Neural cell (in vitro differentiated cells): Measurements from ENCODE around the gene SEMA6A. TPM values are rescaled to one million over a fixed set of nuclear protein-coding genes. Genes with fewer than 3 reads are reported as not detected.

Experiments
- H2AFZ ChIP-seq: fragments of 200-600, 300-800 bp; sonication (generic), shearing (Covaris generic); 2 replicates; pipeline ENCODE4 v1.6.0; 2014; ENCODE audit warnings: low read depth, mild to moderate bottlenecking, antibody characterized with exemption, low read length, moderate library complexity
- H3F3A ChIP-seq: fragments of 200-600 bp; shearing (Covaris generic); 2 replicates; pipeline ENCODE4 v1.6.1; 2016; ENCODE audit warnings: mild to moderate bottlenecking, moderate library complexity, mixed read lengths, antibody characterized with exemption, low read length; ENCODE audit not compliant: insufficient read depth, poor library complexity, severe bottlenecking
- H3K27ac ChIP-seq: fragments of 200-600, 300-800 bp; sonication (generic), shearing (Covaris generic); 2 replicates; pipeline ENCODE4 v1.5.1; 2014; ENCODE audit warnings: mild to moderate bottlenecking, low read length, moderate library complexity
- H3K27me3 ChIP-seq: fragments of 300-800, 200-600 bp; sonication (generic), shearing (Covaris generic); 2 replicates; pipeline ENCODE4 v1.6.0; 2014; ENCODE audit warnings: mild to moderate bottlenecking, low read depth, low read length, moderate library complexity; ENCODE audit not compliant: insufficient read depth
- H3K36me3 ChIP-seq: fragments of 300-800, 200-600 bp; sonication (generic), shearing (Covaris generic); 2 replicates; pipeline ENCODE4 v1.5.1; 2014; ENCODE audit warnings: mild to moderate bottlenecking, antibody characterized with exemption, low read length, moderate library complexity; ENCODE audit not compliant: insufficient read depth
- H3K4me2 ChIP-seq: fragments of 300-800, 200-600 bp; sonication (generic), shearing (Covaris generic); 2 replicates; pipeline ENCODE4 v1.6.0; 2014; ENCODE audit warnings: mild to moderate bottlenecking, low read length
- H3K4me3 ChIP-seq: fragments of 300-800, 200-600 bp; sonication (generic), shearing (Covaris generic); 2 replicates; pipeline ENCODE4 v1.5.1; 2014; ENCODE audit warnings: mild to moderate bottlenecking, low read length, moderate library complexity
- H3K79me2 ChIP-seq: fragments of 200-600 bp; shearing (Covaris generic); replicated peaks from 2 replicates; pipeline ENCODE4 v1.6.0; 2014; ENCODE audit warnings: mild to moderate bottlenecking, low read length, moderate library complexity; ENCODE audit not compliant: insufficient read depth
- H3K9ac ChIP-seq: fragments of 300-800, 200-600 bp; sonication (generic), shearing (Covaris generic); 2 replicates; pipeline ENCODE4 v1.6.1; 2016; ENCODE audit warnings: mild to moderate bottlenecking, low read length, mixed read lengths
- H3K9me2 ChIP-seq: fragments of 200-600 bp; shearing (Covaris generic); 2 replicates; pipeline ENCODE4 v1.6.1; 2016; ENCODE audit warnings: mild to moderate bottlenecking, low read length, mixed read lengths; ENCODE audit not compliant: insufficient read depth
- H3K9me3 ChIP-seq: fragments of 200-600, 300-800 bp; sonication (generic), shearing (Covaris generic); 2 replicates; pipeline ENCODE4 v1.6.1; 2016; ENCODE audit warnings: mild to moderate bottlenecking, mixed run types, low read length, moderate library complexity, mixed read lengths
- H4K20me1 ChIP-seq: fragments of 200-600 bp; shearing (Covaris generic); 2 replicates; pipeline ENCODE4 v1.6.1; 2016; ENCODE audit warnings: mild to moderate bottlenecking, mixed run types; ENCODE audit not compliant: insufficient read depth
- CTCF ChIP-seq: fragments of 450-650 bp; IDR thresholded peaks from 2 replicates; pipeline ENCODE4 v1.5.1; 2014; ENCODE audit warnings: antibody characterized with exemption, mild to moderate bottlenecking, moderate library complexity; ENCODE audit not compliant: poor library complexity, severe bottlenecking
- EP300 ChIP-seq: fragments of 450-650 bp; conservative IDR thresholded peaks from 2 replicates; pipeline ENCODE4 v1.6.1; 2014; ENCODE audit warnings: antibody characterized with exemption, mild to moderate bottlenecking, moderate library complexity; ENCODE audit not compliant: poor library complexity, severe bottlenecking
- EZH2 ChIP-seq: fragments of 200-600, 300-800 bp; shearing (Covaris generic), sonication (generic); IDR thresholded peaks from 2 replicates; pipeline ENCODE4 v1.6.1; 2014; ENCODE audit warnings: antibody characterized with exemption, low read length, borderline replicate concordance, mild to moderate bottlenecking; ENCODE audit not compliant: insufficient read depth, poor library complexity, severe bottlenecking
- MXI1 ChIP-seq: fragments of 450-650 bp; conservative IDR thresholded peaks from 2 replicates; pipeline ENCODE4 v1.6.1; 2014; ENCODE audit warnings: antibody characterized with exemption, mild to moderate bottlenecking; ENCODE audit not compliant: poor library complexity, severe bottlenecking
- POLR2AphosphoS5 ChIP-seq: IDR thresholded peaks from 2 replicates; pipeline ENCODE4 v1.6.1; 2012
- RAD21 ChIP-seq: fragments of 450-650 bp; conservative IDR thresholded peaks from 2 replicates; pipeline ENCODE4 v1.6.1; 2014; ENCODE audit warnings: antibody characterized with exemption, mild to moderate bottlenecking, moderate library complexity
- REST ChIP-seq: IDR thresholded peaks from 2 replicates; pipeline ENCODE4 v1.6.1; 2012; ENCODE audit warnings: borderline replicate concordance
- SMC3 ChIP-seq: fragments of 450-650 bp; conservative IDR thresholded peaks from 2 replicates; pipeline ENCODE4 v1.6.1; 2014; ENCODE audit warnings: antibody characterized with exemption, mild to moderate bottlenecking, moderate library complexity; ENCODE audit not compliant: poor library complexity
- TAF1 ChIP-seq: IDR thresholded peaks from 2 replicates; pipeline ENCODE4 v1.6.1; 2012; ENCODE audit warnings: low read depth
- polyA plus RNA-seq: library from polyadenylated mRNA; depleted of rRNA; stranded (reverse); fragments of >200 nt; gene quantifications from 2 replicates; pipeline ENCODE4 v1.2.3, GENCODE V29; 2014

SEMA6A gene
- polyA plus RNA-seq, 1 donor from 2014 or later = 6.5 TPM

GRCh38 chr5:116573702-116574366, 789 bp downstream of the SEMA6A start:
- peak overlapping the region; percentile 46 for H2AFZ ChIP-seq
- TF ChIP-seq CTCF (no peak), SMC3 (peak; percentile 23), RAD21 (peak; percentile 19), MXI1 (peak; percentile 39), TAF1 (no peak), POLR2AphosphoS5 (peak; percentile 31), EZH2 (no peak), REST (no peak), EP300 (no peak)
- H3K27me3 ChIP-seq = peaks cover 47% of the 10 kb centered on the region
- no peaks in the 10 kb centered on the region for H4K20me1 ChIP-seq
- peak overlapping the region; percentile 54 for H3K4me2 ChIP-seq
- H3F3A ChIP-seq = peaks cover 5% of the 10 kb centered on the region
- peak overlapping the region; percentile 52 for H3K27ac ChIP-seq
- no peaks in the 10 kb centered on the region for H3K9me3 ChIP-seq
- peaks cover 43% of the 10 kb centered on the region for H3K79me2 ChIP-seq
- H3K9ac ChIP-seq = peak overlapping the region; percentile 59
- no peaks in the 10 kb centered on the region for H3K36me3 ChIP-seq
- no peaks in the 10 kb centered on the region for H3K9me2 ChIP-seq
- H3K4me3 ChIP-seq = peak overlapping the region; percentile 79

DNA sequence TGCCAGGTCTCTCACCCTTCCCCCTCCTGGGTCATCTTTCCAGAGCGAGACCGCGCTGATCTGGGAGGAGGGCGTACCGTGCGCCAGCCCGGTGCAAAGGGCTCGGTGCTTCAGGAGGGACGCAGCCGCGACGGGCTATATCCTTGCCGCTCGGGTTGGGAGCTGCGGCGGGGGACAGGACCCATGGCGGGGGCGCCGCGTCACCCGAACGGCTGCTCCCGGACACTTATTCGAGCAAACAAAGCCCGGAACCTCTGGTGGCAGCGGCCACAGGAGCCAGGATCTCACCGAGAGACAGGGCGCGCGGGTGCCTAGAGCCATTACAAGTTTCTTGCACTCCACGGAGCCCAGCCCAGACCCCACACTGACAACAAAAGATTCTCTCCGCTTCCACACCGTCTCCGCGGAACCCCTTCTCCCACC, 1.3 kb downstream of the SEMA6A start:
- TF ChIP-seq EP300 (no peak), CTCF (no peak), POLR2AphosphoS5 (no peak), EZH2 (no peak), MXI1 (no peak), SMC3 (no peak), TAF1 (no peak), REST (no peak), RAD21 (no peak)
- H2AFZ ChIP-seq = peak overlapping the region; percentile 46

More for the DNA sequence above, 1.3 kb downstream of the SEMA6A start:
- Histone ChIP-seq H3K27me3 (peaks cover 47% of the 10 kb centered on the region), H3K9ac (peak overlapping the region; percentile 59), H3K4me2 (peak overlapping the region; percentile 54), H3K9me3 (no peaks in the 10 kb centered on the region), H3K9me2 (no peaks in the 10 kb centered on the region), H3K79me2 (peaks cover 48% of the 10 kb centered on the region), H3K4me3 (peak overlapping the region; percentile 79), H4K20me1 (no peaks in the 10 kb centered on the region), H3K36me3 (no peaks in the 10 kb centered on the region), H3K27ac (peak overlapping the region; percentile 52), H3F3A (peaks cover 5% of the 10 kb centered on the region)
